Osteoblast (primary cell): ENCODE data around the gene FMN1. TPM values are rescaled to one million over a fixed set of nuclear protein-coding genes. Genes with fewer than 3 reads are reported as not detected.

Experiments used
- DNase-seq: peaks from one replicate; pipeline ENCODE4 v3.0.0; 2011; ENCODE audit warnings: low spot score, mixed read lengths; ENCODE audit not compliant: insufficient read length; ENCODE audit errors: missing footprints
- H2AFZ ChIP-seq: 2 replicates; pipeline ENCODE4 v1.6.0; 2011; ENCODE audit warnings: mild to moderate bottlenecking, low read length
- H3K27ac ChIP-seq: 2 replicates; pipeline ENCODE4 v1.5.1; 2011; ENCODE audit warnings: mild to moderate bottlenecking, low read depth, low read length, moderate library complexity
- H3K27me3 ChIP-seq: 2 replicates; pipeline ENCODE4 v1.6.0; 2012; ENCODE audit warnings: mild to moderate bottlenecking, control low read depth, inconsistent platforms, low read length, moderate library complexity; ENCODE audit not compliant: insufficient read depth
- H3K36me3 ChIP-seq: 2 replicates; pipeline ENCODE4 v1.5.1; 2011; ENCODE audit warnings: mild to moderate bottlenecking, low read length, control low read depth, moderate library complexity; ENCODE audit not compliant: insufficient read depth
- H3K4me1 ChIP-seq: 2 replicates; pipeline ENCODE4 v1.5.1; 2011; ENCODE audit warnings: mild to moderate bottlenecking, low read length, control low read depth, moderate library complexity; ENCODE audit not compliant: insufficient read depth
- H3K4me2 ChIP-seq: 2 replicates; pipeline ENCODE4 v1.6.0; 2011; ENCODE audit warnings: mild to moderate bottlenecking, low read length; ENCODE audit not compliant: insufficient read depth
- H3K4me3 ChIP-seq: fragments of 200-600 bp; sonication (generic); 3 replicates; pipeline ENCODE4 v1.5.1; 2012; ENCODE audit warnings: mild to moderate bottlenecking, low read length, inconsistent platforms; ENCODE audit not compliant: insufficient read depth
- H3K79me2 ChIP-seq: 2 replicates; pipeline ENCODE4 v1.6.0; 2012; ENCODE audit warnings: mild to moderate bottlenecking, low read length, control low read depth, inconsistent platforms; ENCODE audit not compliant: insufficient read depth
- H3K9me3 ChIP-seq: 2 replicates; pipeline ENCODE4 v1.5.1; 2011; ENCODE audit warnings: low read depth, low read length, control low read depth
- H4K20me1 ChIP-seq: 2 replicates; pipeline ENCODE4 v1.6.0; 2012; ENCODE audit warnings: mild to moderate bottlenecking, low read length, control low read depth; ENCODE audit not compliant: insufficient read depth
- total RNA-seq: library from RNA; depleted of rRNA; stranded (reverse); fragments of >200 nt; gene quantifications from 2 replicates; pipeline ENCODE4 v1.2.3, GENCODE V29; 2012
- TF ChIP-seq, protein P1 (sequence below): IDR thresholded peaks from 2 replicates; pipeline ENCODE4 v1.5.1; 2011; ENCODE audit warnings: mild to moderate bottlenecking, low read depth, low read length, moderate library complexity; ENCODE audit errors: extremely low read depth

FMN1 gene
- total RNA-seq, 1 donor: 9.0 TPM

DNA sequence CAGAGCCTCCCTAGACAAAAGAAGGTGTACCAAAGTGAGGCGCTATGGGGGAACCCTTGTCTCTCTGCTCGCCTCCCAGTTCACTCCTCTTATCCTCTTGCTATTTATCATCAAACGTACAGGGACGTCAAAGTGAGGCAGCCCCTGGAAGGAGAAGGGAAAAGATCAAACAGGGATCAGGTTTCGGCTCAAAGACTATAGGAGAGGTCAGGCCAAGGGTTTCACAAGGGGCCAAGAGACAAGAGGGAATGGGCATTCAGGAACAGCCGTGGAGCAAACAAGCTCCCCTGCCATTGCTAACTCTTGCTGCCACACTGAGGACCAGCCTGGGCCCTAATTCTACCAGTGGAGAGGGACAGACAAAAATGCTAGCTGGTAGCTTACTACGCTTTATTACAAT lies 308.1 kb downstream of the FMN1 start:
- TF ChIP-seq, protein P1, sequence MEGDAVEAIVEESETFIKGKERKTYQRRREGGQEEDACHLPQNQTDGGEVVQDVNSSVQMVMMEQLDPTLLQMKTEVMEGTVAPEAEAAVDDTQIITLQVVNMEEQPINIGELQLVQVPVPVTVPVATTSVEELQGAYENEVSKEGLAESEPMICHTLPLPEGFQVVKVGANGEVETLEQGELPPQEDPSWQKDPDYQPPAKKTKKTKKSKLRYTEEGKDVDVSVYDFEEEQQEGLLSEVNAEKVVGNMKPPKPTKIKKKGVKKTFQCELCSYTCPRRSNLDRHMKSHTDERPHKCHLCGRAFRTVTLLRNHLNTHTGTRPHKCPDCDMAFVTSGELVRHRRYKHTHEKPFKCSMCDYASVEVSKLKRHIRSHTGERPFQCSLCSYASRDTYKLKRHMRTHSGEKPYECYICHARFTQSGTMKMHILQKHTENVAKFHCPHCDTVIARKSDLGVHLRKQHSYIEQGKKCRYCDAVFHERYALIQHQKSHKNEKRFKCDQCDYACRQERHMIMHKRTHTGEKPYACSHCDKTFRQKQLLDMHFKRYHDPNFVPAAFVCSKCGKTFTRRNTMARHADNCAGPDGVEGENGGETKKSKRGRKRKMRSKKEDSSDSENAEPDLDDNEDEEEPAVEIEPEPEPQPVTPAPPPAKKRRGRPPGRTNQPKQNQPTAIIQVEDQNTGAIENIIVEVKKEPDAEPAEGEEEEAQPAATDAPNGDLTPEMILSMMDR: no peak
- H3K4me2 ChIP-seq: no peak overlapping the region
- no peak overlapping the region for H3K4me3 ChIP-seq
- no peaks in the 10 kb centered on the region for H3K79me2 ChIP-seq
- H2AFZ ChIP-seq: no peak overlapping the region
- DNase-seq: no peak
- H3K9me3 ChIP-seq: no peaks in the 10 kb centered on the region
- H4K20me1 ChIP-seq: no peaks in the 10 kb centered on the region
- no peaks in the 10 kb centered on the region for H3K4me1 ChIP-seq
- H3K27ac ChIP-seq: no peak overlapping the region
- H3K36me3 ChIP-seq: no peaks in the 10 kb centered on the region
- no peaks in the 10 kb centered on the region for H3K27me3 ChIP-seq

DNA sequence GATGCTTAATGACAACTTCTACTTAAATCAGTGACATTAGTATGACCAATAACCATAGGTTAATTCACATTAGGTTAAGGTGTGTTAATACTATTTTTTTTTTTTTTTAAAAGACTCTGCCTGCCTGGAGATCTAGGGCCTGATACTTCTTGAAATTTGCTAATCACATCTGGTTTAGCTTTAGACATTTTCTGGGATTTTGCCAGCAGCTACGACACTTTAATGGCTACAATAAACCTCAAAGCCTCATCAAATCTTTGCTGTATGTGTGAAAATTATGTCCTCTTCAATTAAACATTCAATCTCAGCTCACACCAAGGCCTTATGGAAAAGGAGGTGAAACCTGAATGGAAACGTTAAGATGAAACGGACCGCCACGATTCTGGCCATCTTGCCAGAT lies 308.8 kb downstream of the FMN1 start:
- Histone ChIP-seq H3K27ac (no peak overlapping the region), H4K20me1 (no peaks in the 10 kb centered on the region), H3K4me1 (no peaks in the 10 kb centered on the region), H3K27me3 (no peaks in the 10 kb centered on the region), H3K36me3 (no peaks in the 10 kb centered on the region), H3K4me2 (no peak overlapping the region), H3K9me3 (no peaks in the 10 kb centered on the region), H3K79me2 (no peaks in the 10 kb centered on the region), H3K4me3 (no peak overlapping the region), H2AFZ (no peak overlapping the region)
- TF ChIP-seq, protein P1: no peak
- DNase-seq: no peak

DNA sequence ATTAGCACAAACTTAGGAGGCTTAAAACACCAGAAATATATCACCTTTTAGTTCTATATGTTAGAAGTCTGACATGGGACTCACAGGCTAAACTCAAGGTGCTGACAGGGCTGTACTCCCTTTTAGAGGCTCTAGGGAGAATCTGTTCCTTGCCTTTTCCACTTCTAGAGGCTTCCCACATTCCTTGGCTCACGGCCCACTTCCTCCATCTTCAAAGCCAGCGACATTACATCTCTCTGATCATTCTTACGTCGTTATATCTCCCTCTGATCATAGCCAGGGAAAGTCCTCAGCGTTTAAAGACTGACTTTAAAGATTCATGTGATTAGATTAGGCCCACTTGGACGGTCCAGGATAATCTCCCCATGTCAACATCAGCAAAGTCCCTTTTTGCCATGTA lies 310.4 kb downstream of the FMN1 start:
- Histone ChIP-seq H3K4me3 (no peak overlapping the region), H2AFZ (no peak overlapping the region), H3K36me3 (no peaks in the 10 kb centered on the region), H3K27me3 (no peaks in the 10 kb centered on the region), H3K79me2 (no peaks in the 10 kb centered on the region), H3K4me2 (no peak overlapping the region), H3K27ac (no peak overlapping the region), H3K4me1 (no peaks in the 10 kb centered on the region), H4K20me1 (no peaks in the 10 kb centered on the region), H3K9me3 (no peaks in the 10 kb centered on the region)
- TF ChIP-seq, protein P1: no peak
- DNase-seq: no peak

DNA sequence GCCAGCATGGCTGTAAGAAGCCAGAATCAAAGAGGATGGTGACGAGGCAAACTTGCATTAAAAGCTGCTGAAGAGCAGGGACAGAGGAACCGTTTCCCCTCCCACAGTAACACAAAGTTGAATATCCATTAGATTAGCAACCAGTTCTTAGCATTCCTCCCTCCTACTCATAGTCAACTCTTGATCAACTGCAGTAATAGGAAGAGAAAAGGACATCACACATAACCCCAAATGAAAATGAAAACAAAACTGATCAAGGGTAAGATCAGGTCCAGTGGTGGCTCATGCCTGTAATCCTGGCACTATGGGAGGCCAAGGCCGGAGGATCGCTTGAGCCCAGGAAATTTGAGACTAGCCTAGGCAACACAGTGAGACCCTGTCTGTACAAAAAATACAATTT lies 311.6 kb downstream of the FMN1 start:
- DNase-seq: no peak
- Histone ChIP-seq H3K4me2 (no peak overlapping the region), H3K36me3 (no peaks in the 10 kb centered on the region), H3K9me3 (no peaks in the 10 kb centered on the region), H2AFZ (peak overlapping the region; percentile 11), H3K4me1 (no peaks in the 10 kb centered on the region), H3K27me3 (no peaks in the 10 kb centered on the region), H4K20me1 (no peaks in the 10 kb centered on the region), H3K4me3 (no peak overlapping the region), H3K79me2 (no peaks in the 10 kb centered on the region), H3K27ac (no peak overlapping the region)
- TF ChIP-seq, protein P1: no peak
